ENCODE data around the gene NUMBL. TPM values are rescaled to one million over a fixed set of nuclear protein-coding genes. Genes with fewer than 3 reads are reported as not detected.

NUMBL gene
- total and polyA plus RNA-seq, 4 donors = 1.1 to 4.6 (median 2.7) TPM

- H3K9ac ChIP-seq (ENCODE audit: low read depth in 1 of 2, low read length in 2 of 2) = no peak overlapping the region
- DNase-seq (ENCODE audit: low spot score) = no peak
- no peak overlapping the region for H3K4me3 ChIP-seq (ENCODE audit: low read depth in 1 of 3, low read length in 3 of 3)
- WGBS = 81% methylated on average over 3 of the region's 3 CpGs
- TF ChIP-seq RAD21 (IDR thresholded peaks at IDR 0.05) (no peak), HNF4A (conservative IDR thresholded peaks at IDR 0.05) (no peak), RXRA (IDR thresholded peaks at IDR 0.05) (no peak), HNF4G (IDR thresholded peaks at IDR 0.05) (no peak), NR2F2 (IDR thresholded peaks at IDR 0.05) (no peak), CTCF (IDR thresholded peaks at IDR 0.05; ENCODE audit: low read depth, low read length, missing input control) (no peak), ATF3 (IDR thresholded peaks at IDR 0.05) (no peak), MAX (IDR thresholded peaks at IDR 0.05) (no peak)
- H3K9me3 ChIP-seq (ENCODE audit: control insufficient read depth in 4 of 4, low read length in 3 of 4) = no peaks in the 10 kb centered on the region
- H3K36me3 ChIP-seq (ENCODE audit: control insufficient read depth in 4 of 4, insufficient read depth in 3 of 4, low read depth in 1 of 4, low read length in 3 of 4) = no peaks in the 10 kb centered on the region
- no peak overlapping the region for H3K27ac ChIP-seq (ENCODE audit: low read depth in 1 of 2, low read length in 2 of 2)
- no peaks in the 10 kb centered on the region for H3K4me1 ChIP-seq (ENCODE audit: control insufficient read depth in 4 of 4, insufficient read depth in 4 of 4, low read length in 3 of 4)
- no peaks in the 10 kb centered on the region for H3K27me3 ChIP-seq (ENCODE audit: control insufficient read depth in 4 of 4, insufficient read depth in 4 of 4, low read length in 3 of 4)
Observed at GRCh38 chr19:40632311-40633036, 58.0 kb downstream of the NUMBL start.

- H3K9ac ChIP-seq (ENCODE audit: low read depth in 1 of 2, low read length in 2 of 2) = no peak overlapping the region
Observed at GRCh38 chr19:40630571-40631160, 59.8 kb downstream of the NUMBL start.

More at GRCh38 chr19:40630571-40631160, 59.8 kb downstream of the NUMBL start:
- H3K4me3 ChIP-seq (ENCODE audit: low read depth in 1 of 3, low read length in 3 of 3) = no peak overlapping the region
- H3K36me3 ChIP-seq (ENCODE audit: control insufficient read depth in 4 of 4, insufficient read depth in 3 of 4, low read depth in 1 of 4, low read length in 3 of 4) = no peaks in the 10 kb centered on the region
- 74% methylated on average over 16 of the region's 16 CpGs for WGBS
- no peak overlapping the region for H3K27ac ChIP-seq (ENCODE audit: low read depth in 1 of 2, low read length in 2 of 2)
- H3K9me3 ChIP-seq (ENCODE audit: control insufficient read depth in 4 of 4, low read length in 3 of 4) = no peaks in the 10 kb centered on the region
- TF ChIP-seq CTCF (IDR thresholded peaks at IDR 0.05; ENCODE audit: low read depth, low read length, missing input control) = no peak
- no peak for TF ChIP-seq REST (IDR thresholded peaks at IDR 0.05)
- TF ChIP-seq YY1 (IDR thresholded peaks at IDR 0.05) = no peak
- TF ChIP-seq HNF4G (IDR thresholded peaks at IDR 0.05) = no peak
- TF ChIP-seq ZBTB33 (IDR thresholded peaks at IDR 0.05) = no peak
- TF ChIP-seq ATF3 (IDR thresholded peaks at IDR 0.05) = no peak
- TF ChIP-seq FOXA1 (IDR thresholded peaks at IDR 0.05) = no peak
- no peak for TF ChIP-seq HNF4A (conservative IDR thresholded peaks at IDR 0.05)
- no peak for TF ChIP-seq RXRA (IDR thresholded peaks at IDR 0.05)
- no peak for TF ChIP-seq GABPA (IDR thresholded peaks at IDR 0.05 in 1 of 2, conservative IDR thresholded peaks at IDR 0.05 in 1 of 2)
- no peak for TF ChIP-seq TAF1 (conservative IDR thresholded peaks at IDR 0.05)
- no peak for DNase-seq (ENCODE audit: low spot score)
- H3K4me1 ChIP-seq (ENCODE audit: control insufficient read depth in 4 of 4, insufficient read depth in 4 of 4, low read length in 3 of 4) = no peaks in the 10 kb centered on the region
- H3K27me3 ChIP-seq (ENCODE audit: control insufficient read depth in 4 of 4, insufficient read depth in 4 of 4, low read length in 3 of 4) = no peaks in the 10 kb centered on the region

All from liver (tissue), 9 donors.